Common myeloid progenitor, CD34-positive (primary cell): Measurements from ENCODE around the gene AQP12B.

Experiments
- CTCF ChIA-PET: fragments of 350-600 bp; sonication (Branson Sonifier 250); formaldehyde crosslinking; loops from one replicate; lab custom pipeline; 2021; ENCODE audit warnings: antibody characterized with exemption; lab: Charles Lee
- POLR2A ChIA-PET: fragments of 350-600 bp; sonication (Branson Sonifier 250); formaldehyde crosslinking; loops from one replicate; lab custom pipeline; 2021; ENCODE audit warnings: antibody characterized with exemption; lab: Charles Lee
- DNase-seq, 3 donors: peaks; one replicate each; pipeline versions ENCODE4 v3.0.0 to v3.0.0-alpha.2; 2013
- H3K27ac ChIP-seq, 2 experiments: 1 replicate in 1 of 2; 2 replicates in 1 of 2; pipeline ENCODE4 v1.7.0; 2013; ENCODE audit warnings: inconsistent platforms in 2 of 2, low read length in 2 of 2, mild to moderate bottlenecking in 2 of 2, low read depth in 1 of 2, moderate library complexity in 1 of 2; ENCODE audit not compliant: severe bottlenecking in 2 of 2, insufficient read depth in 1 of 2, poor library complexity in 1 of 2
- H3K27me3 ChIP-seq, 5 experiments: replicated peaks in 2 of 5; 1 replicate in 3 of 5; 2 replicates in 2 of 5; pipeline versions ENCODE4 v1.6.1 to v1.7.0; 2013; ENCODE audit warnings: low read length in 4 of 5, mild to moderate bottlenecking in 2 of 5, moderate library complexity in 2 of 5, inconsistent platforms in 1 of 5; ENCODE audit not compliant: insufficient read depth in 5 of 5, control insufficient read depth in 4 of 5
- H3K36me3 ChIP-seq, 4 experiments: 1 replicate in 2 of 4; 2 replicates in 2 of 4; pipeline versions ENCODE4 v1.6.1 to v1.7.0; 2013; ENCODE audit warnings: low read length in 3 of 4, control low read depth in 1 of 4, mild to moderate bottlenecking in 1 of 4; ENCODE audit not compliant: control insufficient read depth in 4 of 4, insufficient read depth in 4 of 4
- H3K4me1 ChIP-seq, 4 experiments: 1 replicate in 3 of 4; 2 replicates in 1 of 4; pipeline versions ENCODE4 v1.6.1 to v1.7.1; 2013; ENCODE audit warnings: low read length in 3 of 4, mild to moderate bottlenecking in 3 of 4, control low read depth in 1 of 4, inconsistent platforms in 1 of 4, moderate library complexity in 1 of 4; ENCODE audit not compliant: control insufficient read depth in 4 of 4, insufficient read depth in 4 of 4; ENCODE audit errors: control extremely low read depth in 1 of 4
- H3K4me3 ChIP-seq, 7 experiments: 1 replicate in 4 of 7; 2 replicates in 3 of 7; pipeline versions ENCODE4 v1.5.1 to v1.7.0; 2013; ENCODE audit warnings: mild to moderate bottlenecking in 7 of 7, low read length in 6 of 7, moderate library complexity in 6 of 7, inconsistent platforms in 2 of 7, low read depth in 2 of 7, control low read depth in 1 of 7; ENCODE audit not compliant: insufficient read depth in 4 of 7, control insufficient read depth in 1 of 7; ENCODE audit errors: extremely low read depth in 1 of 7
- H3K9me3 ChIP-seq, 5 experiments: 1 replicate in 4 of 5; 2 replicates in 1 of 5; pipeline versions ENCODE4 v1.6.1 to v1.7.1; 2013; ENCODE audit warnings: low read length in 4 of 5, mild to moderate bottlenecking in 2 of 5, inconsistent platforms in 1 of 5, low read depth in 1 of 5, moderate library complexity in 1 of 5; ENCODE audit not compliant: control insufficient read depth in 4 of 5, insufficient read depth in 2 of 5; ENCODE audit errors: control extremely low read depth in 1 of 5
- WGBS: methylation state at CpG from one replicate; pipeline ENCODE4 v1.1.5; 2013; ENCODE audit not compliant: insufficient coverage; 5-methylcytosine and 5-hydroxymethylcytosine counted together

The AQP12B gene

DNA sequence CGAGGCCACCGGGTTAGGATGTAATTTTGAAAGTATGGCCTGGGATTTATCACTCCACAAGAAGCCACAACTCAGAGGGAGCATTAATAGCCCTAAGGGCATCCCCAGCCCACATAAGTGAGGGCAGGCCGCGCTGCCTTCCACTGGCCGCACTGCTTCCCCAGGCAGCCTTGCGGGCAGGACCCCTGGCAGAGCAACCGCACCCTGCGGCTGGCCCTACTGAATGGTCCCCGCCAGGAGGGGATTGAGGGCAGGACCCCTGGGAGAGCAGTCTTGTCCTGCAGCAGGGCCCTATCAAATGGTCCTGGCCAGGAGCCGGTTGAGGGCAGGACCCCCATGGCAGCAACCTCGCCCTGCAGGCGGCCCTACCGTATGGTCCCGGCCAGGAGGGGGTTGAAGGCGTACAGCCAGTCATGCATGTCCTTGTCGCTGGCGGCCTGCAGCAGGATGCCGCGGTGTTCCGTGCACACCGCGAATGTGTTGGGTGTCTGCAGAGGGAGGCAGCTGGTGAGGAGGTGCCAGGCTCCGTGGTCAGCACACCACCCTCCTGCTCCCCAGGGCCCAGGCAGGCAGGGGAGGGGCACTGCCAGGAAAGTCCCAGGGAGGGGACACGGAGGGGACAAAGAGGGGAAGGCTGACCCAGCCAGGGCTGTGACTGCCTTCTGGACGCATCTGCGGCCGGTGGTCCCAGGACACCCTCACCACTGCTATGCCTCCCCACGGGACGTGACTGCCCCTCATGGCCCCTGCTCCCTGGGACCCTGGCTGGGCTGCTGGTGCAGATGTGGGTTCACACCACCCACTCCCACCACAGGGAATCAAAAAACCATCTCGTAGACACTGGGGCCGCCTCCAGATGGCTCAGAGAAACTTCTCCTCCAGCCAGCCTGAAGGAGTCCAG, 35.2 kb upstream of the AQP12B start:
- no peaks in the 10 kb centered on the region for H3K36me3 ChIP-seq
- no peaks in the 10 kb centered on the region for H3K9me3 ChIP-seq
- no peaks in the 10 kb centered on the region for H3K4me1 ChIP-seq
- DNase-seq, result no peak
- no peaks in the 10 kb centered on the region for H3K27me3 ChIP-seq
- 96% methylated on average over 23 of the region's 31 CpGs for WGBS
- ChIA-PET CTCF (no interaction called here), POLR2A (no interaction called here)
- no peak overlapping the region for H3K4me3 ChIP-seq
- no peak overlapping the region for H3K27ac ChIP-seq

DNA sequence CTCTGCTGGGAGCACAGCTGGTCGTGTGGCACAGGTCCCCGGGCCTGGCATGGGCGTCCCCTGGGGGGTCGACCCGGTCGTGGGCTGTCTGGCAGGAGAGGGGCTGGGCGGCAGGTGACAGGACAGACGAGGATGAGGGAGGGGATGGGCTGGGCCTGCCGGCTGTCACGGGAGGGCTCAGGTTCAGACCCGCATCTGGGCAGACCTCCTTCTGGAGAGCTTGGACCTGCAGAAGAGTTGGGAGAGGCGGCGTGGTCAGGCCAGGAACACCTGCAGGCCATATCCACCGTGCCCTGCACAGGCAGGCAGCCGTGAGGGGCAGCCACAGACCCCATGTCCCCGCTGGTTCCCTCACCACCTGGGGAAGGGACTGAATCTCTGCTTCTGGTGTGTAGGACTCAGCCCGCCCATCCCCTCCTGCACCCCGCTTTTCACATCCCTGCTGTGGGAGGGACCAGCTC, 34.5 kb upstream of the AQP12B start:
- Histone ChIP-seq H3K27me3 (no peaks in the 10 kb centered on the region), H3K4me3 (no peak overlapping the region), H3K27ac (no peak overlapping the region), H3K4me1 (no peaks in the 10 kb centered on the region), H3K9me3 (no peaks in the 10 kb centered on the region), H3K36me3 (no peaks in the 10 kb centered on the region)
- ChIA-PET POLR2A (no interaction called here), CTCF (no interaction called here)
- 96% methylated on average over 18 of the region's 18 CpGs for WGBS
- no peak for DNase-seq

DNA sequence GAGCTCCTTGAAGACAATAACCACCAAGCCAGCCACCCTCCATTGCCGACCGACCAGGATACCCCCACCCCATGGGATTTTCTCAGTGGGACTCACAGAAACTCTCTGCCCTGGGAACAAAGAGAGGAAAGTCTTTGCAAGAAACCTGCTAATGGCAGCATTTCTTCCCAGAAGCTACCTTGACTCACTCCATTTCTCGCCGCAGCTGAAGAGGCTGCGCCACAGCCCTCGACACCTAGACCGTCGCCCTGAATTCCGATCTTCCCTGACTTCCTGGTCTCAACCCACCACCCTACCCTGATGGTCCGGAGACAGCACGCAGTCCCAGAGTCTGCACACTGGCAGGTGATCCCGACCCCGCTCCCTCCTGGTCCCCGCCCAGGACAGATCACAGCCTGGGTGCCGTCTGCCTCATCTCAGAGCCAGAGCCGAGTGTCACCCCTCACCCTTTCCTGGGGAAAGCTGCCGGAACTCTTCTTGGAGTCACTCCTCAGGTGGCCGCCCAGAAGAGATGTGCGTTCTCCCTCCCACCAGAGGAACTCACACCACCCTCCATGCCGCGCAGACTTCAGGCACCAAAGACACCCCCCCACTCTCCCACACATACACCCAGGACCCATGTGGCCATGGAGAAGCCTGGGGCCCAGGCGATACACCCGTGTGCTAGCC, 33.6 kb upstream of the AQP12B start:
- CTCF ChIA-PET, result no interaction called here
- no peaks in the 10 kb centered on the region for H3K36me3 ChIP-seq
- 97% methylated on average over 12 of the region's 23 CpGs for WGBS
- no peak overlapping the region for H3K27ac ChIP-seq
- DNase-seq, result no peak
- no peaks in the 10 kb centered on the region for H3K27me3 ChIP-seq
- no peak overlapping the region for H3K4me3 ChIP-seq
- POLR2A ChIA-PET, result no interaction called here
- no peaks in the 10 kb centered on the region for H3K9me3 ChIP-seq
- H3K4me1 ChIP-seq, result no peaks in the 10 kb centered on the region

DNA sequence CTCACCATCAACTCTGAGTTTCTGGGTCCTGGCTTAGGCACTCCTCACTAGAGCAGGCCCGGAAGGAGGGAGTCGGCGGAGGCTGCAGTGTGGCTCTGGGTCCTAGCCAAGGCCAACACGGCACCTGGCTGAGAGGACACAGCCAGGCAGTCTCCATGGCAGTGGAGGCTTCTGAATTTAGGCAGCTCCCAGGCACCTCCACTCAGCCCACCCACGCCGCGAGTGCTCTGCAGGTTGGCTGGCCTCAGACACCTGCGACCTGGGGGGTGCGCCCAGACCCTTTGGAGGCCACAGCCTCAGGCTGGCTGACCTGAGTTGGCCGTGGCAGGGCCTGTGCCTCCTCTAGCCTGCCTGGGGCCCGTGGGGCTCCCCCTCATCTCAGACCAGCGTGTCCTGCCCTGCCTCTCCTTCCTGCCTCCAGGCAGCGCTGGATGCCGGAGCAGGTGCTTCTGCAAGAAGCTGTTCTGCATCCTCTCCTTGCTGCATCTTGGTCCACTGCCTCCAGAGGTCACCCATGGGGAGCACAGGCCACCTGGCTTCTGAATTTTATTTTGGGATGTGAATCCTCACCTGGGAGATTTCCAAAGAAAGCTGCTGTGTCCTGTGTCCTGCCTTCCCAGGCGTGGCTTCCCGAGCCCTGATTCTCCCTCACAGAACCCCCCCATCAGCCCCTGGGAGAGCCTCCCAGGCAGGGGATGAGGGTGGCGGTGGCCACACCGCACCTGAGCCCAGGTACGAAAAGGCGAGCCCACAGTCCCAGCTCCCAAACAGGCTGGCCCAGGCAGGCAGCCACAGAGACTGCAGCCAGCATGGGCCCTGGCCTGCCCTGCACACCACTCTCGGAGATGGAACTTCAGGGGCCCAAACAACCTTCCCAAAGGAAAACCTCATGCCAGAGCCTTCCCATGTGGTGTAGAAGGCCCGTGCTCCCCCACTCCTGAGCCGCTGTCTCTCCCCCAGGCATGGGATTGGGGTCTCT, 32.4 kb upstream of the AQP12B start:
- H3K36me3 ChIP-seq, result no peaks in the 10 kb centered on the region
- ChIA-PET CTCF (no interaction called here), POLR2A (no interaction called here)
- no peak overlapping the region for H3K4me3 ChIP-seq
- no peaks in the 10 kb centered on the region for H3K27me3 ChIP-seq
- no peak for DNase-seq
- no peak overlapping the region for H3K27ac ChIP-seq
- H3K9me3 ChIP-seq, result no peaks in the 10 kb centered on the region
- no peaks in the 10 kb centered on the region for H3K4me1 ChIP-seq
- WGBS, result 93% methylated on average over 23 of the region's 23 CpGs

DNA sequence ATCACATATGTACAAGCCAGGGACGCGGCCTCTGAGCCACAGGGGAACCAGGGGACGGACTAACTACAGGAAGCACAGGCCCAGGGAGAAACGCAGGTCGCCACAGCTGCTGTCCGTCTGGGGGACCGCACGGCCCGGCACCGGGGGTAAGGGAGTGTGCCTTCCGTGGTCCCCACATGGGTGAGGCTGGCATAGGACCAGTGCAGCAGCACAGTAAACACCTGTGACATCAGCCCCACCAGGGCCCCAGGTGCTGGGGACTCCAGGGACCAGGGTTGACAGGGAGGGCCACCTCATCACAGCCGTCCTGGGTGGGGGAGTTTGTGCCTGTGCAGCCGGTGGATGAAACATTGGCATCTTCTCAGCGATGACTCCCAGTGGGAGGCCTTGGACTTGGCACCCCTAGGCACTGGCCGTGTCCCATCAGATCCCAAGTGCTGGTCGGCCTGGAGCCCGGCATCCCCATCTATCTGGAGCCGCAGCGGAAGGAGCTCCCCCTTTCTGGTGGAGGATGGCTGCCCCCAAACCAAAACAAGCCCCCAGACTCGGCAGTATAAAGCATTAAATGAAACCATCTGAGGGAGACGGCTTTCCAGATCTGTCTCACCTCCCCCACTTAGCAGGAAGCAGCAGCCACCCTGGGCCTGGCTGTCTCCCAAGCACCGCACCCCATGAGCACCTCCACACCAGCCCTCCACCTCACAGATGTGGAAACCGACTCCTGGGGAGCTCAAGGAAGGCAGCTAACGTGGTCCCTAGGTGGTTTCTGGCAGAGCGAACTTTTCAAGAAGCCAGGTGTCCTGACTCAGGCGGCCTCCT, 31.5 kb upstream of the AQP12B start:
- H3K36me3 ChIP-seq, result no peaks in the 10 kb centered on the region
- H3K4me1 ChIP-seq, result no peaks in the 10 kb centered on the region
- POLR2A ChIA-PET, result interaction anchor here (0.6 kb wide), 1 partner anchor 11 kb away, joined by 3 read pairs; no protein-coding TSS in a partner anchor
- H3K27ac ChIP-seq, result no peak overlapping the region
- CTCF ChIA-PET, result no interaction called here
- H3K4me3 ChIP-seq, result no peak overlapping the region
- no peaks in the 10 kb centered on the region for H3K9me3 ChIP-seq
- no peaks in the 10 kb centered on the region for H3K27me3 ChIP-seq
- 91% methylated on average over 22 of the region's 26 CpGs for WGBS
- DNase-seq, result no peak

DNA sequence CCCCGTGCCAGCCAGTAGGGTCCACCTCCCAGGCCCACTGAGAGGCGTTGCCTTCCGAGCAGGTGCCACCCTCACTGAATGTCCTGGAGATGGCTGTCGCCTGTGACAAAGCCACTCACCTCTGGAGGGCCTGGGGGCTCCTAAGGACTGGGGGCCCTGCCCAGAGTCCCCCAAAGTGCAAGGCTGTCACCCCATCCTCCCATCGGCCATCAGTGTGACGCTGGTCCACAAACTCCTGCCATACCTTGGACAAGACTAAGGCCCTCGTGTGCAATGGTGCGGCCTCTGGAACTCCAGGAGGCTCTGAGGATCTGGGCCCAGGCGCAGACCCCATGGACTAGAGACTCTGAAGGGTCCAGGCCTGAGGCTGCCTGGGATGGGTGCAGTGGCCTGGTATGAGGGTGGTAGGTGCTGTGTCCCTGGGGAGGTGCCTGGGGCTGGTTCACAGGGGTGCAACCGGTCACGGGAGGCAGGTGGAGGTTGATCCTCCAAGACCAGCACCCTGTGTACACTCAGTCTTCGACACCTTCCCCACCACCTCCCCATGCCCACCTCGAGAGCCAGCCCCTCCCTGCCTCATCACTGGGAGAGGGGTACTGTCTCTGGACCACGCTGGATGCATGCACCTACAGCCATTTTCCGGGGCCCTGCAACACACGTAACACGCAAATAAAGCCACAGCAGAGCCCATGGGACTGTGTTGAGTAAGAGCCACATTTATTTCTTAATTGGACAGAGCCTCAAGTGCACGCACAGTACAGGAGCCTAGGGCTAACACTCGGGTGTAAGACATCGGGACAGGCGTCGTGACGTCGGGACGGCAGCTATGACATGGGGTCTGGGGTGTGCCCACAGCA, 30.6 kb upstream of the AQP12B start:
- no peak for DNase-seq
- Histone ChIP-seq H3K36me3 (no peaks in the 10 kb centered on the region), H3K27ac (no peak overlapping the region), H3K27me3 (no peaks in the 10 kb centered on the region), H3K9me3 (no peaks in the 10 kb centered on the region), H3K4me1 (no peaks in the 10 kb centered on the region), H3K4me3 (no peak overlapping the region)
- CTCF ChIA-PET, result no interaction called here
- 95% methylated on average over 20 of the region's 25 CpGs for WGBS
- POLR2A ChIA-PET, result interaction anchor here (0.6 kb wide), 1 partner anchor 10 kb away, joined by 3 read pairs; no protein-coding TSS in a partner anchor
